Measurements from ENCODE around the gene CFAP46.
"Not testable (repeated sequence)": the region's sequence is repeated elsewhere in the genome, so short reads cannot be mapped to it uniquely, and the experiment has no call there.

CFAP46 gene

GRCh38 chr10:132912713-132913558 is 29.4 kb downstream of the CFAP46 start:
- DNase-seq (ENCODE audit: low read depth), result no peak

DNA sequence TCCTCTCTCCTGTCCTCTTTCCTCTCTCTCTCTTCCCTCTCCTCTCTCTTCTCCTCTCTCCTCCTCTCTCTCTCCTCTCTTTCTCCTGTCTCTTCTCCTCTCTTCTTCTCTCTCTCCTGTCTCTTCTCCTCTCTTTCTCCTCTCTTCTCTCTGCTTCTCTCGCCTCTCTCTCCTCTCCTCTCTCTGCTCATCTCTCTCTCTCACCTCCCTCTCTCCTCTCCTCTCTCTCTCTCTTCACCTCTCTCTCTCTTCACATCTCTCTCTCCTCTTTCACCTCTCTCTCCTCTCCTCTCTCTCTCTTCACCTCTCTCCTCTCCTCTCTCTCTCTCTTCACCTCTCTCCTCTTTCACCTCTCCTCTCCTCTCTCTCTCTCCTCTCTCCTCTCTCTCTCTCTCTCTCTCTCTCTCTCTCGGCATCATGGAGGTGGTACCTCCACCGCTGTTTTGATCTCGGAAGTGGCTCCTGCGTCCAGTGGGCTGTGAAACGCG is 30.1 kb downstream of the CFAP46 start:
- no peak for DNase-seq (ENCODE audit: low read depth)

- DNase-seq (ENCODE audit: low read depth), result no peak
Observed at GRCh38 chr10:132911786-132912097, 30.6 kb downstream of the CFAP46 start.

DNA sequence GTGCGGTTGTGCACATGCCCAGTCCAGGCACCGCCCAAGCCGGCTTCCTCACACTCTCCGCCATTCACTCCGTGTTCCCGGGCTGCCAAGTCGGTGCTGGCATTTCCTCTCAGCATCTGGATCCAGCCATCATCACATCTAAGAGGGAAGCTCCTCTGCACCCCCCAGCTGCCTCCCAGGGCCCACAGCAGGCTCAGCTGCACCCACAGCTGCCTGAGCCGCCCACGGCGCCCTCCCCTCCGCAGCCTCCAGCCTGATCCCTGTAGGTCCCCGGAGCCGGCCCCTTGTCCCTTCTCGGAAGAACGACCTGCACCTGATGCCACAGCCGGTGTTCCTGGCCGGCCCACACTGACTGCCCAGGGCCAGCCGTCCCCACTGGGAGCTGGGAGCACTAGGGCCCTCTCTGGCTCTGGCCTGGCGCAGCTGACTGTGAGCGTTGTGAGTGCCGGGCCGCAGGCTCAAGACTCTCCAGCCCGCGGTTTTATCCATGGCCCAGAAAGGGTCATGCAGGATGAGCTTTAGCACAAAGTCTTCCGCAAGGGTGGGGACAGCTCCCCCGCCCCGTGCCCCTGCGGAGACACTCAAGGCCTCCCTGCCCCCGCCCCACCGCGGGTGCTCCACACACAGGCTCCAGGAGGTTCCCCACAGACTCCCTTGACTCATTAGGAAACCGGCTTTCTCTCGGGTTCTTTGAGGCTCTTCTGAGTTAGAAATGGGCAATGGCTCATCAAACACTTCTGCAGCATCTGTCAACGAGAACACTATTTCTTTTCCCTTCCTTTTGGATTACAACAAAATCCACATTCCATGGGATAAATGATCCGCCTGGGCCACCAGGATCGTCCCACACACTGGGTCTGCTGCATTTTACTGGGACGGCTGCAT is 31.2 kb downstream of the CFAP46 start:
- no peak for DNase-seq (ENCODE audit: low read depth)

GRCh38 chr10:132910186-132910880 is 32.0 kb downstream of the CFAP46 start:
- no peak for DNase-seq (ENCODE audit: low read depth)

GRCh38 chr10:132909491-132910071 is 32.8 kb downstream of the CFAP46 start:
- DNase-seq (ENCODE audit: low read depth), result no peak

GRCh38 chr10:132908621-132909295 is 33.6 kb downstream of the CFAP46 start:
- no peak for DNase-seq (ENCODE audit: low read depth)

- no peak for DNase-seq (ENCODE audit: low read depth)
Observed at GRCh38 chr10:132907821-132908620, 34.3 kb downstream of the CFAP46 start.

DNA sequence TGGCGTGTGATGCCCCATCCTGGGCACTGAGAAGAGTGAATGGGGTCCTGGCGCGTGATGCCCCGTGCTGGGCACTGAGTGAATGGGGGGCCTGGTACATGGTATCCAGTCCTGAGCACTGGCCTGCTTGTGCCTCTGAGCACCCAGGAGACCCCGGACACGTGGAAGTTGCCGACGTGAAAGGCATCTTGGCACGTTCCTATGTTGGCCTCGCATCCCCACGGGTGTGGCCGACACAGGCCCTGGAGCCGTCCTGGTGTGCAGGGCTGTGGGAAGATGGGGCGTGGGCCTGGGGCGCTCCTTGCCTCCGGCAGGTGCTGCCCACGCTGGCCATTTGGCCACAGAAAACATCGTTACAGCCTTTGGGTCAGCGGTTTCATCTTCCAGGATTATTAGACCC is 35.5 kb downstream of the CFAP46 start:
- no peak for DNase-seq (ENCODE audit: low read depth)

DNA sequence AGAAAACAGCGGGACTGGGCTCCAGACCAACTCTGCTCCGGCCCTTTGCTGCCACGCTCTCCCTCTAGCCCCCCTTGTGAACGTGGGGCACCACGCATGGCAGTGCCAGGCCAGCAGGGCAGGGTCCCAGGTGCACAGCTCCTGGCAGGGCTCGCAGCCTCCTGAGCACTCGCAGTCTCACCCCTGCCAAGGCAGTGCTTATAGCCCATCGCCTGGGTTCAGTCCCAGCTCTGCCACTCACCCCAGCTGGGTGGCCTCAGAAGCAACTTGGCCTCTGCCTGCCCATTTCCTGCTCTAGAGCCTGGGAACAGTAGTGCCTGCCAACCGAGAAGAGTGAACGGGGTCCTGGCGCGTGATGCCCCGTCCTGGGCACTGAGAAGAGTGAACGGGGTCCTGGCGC is 36.3 kb downstream of the CFAP46 start:
- no peak for DNase-seq (ENCODE audit: low read depth)

DNA sequence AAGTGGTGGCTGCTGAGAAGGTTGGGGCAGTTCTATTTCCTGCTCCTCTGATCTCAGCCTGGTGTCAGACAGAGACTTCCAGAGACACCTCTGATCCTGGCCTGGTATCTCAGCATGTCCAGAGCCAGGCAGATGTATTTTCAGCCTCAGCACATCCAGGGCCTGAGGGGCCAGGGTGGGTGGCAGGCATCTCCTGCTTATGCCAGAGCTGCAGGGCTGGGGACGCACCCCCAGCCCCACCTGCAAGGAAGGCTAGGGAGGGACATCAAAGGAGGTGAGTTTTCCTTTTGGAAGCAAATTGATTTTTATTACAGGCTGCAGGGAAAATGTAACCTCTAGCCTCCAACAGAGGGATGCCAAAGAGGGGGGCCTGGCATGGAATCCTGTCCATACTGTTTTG is 36.7 kb downstream of the CFAP46 start:
- no peak for DNase-seq (ENCODE audit: low read depth)

DNA sequence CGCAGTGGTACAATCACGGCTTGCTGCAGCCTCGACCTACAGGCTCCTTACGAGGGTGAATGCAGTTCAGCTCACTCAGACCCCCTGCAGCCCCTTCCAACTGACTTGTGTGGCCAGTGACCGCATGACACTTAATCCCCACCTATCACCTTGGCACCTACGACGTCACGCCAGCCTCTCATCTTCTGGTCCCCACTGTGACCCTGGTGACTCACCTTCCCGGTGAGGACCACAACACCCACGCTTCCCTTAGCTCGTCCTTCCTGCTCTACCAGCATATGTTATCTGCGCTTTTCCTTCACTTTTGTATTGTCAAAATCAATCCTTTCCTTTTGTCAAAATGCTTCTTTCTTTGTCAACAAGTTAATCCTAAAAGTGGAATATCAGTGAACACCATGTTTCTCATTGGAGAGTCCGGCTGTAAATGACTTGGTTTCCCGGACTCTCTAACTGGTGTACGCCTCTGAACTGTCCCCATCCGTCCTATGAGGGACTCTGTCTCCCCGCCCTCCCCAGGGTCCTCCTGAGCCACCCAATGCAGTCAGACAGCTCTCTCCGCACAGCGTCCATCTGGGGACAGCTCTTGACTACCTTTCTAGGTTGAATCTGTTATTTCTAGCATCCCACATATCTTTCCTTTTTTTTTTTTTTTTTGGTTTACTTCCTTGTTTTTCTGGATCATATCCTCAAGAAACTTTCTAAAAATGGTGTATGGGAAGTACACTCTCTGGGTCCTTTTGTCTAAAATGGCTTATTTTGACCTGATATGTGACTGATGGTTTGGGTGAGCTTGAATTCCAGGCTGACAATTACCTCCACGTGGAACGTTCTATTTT is 37.3 kb downstream of the CFAP46 start:
- DNase-seq (ENCODE audit: low read depth), result no peak

DNA sequence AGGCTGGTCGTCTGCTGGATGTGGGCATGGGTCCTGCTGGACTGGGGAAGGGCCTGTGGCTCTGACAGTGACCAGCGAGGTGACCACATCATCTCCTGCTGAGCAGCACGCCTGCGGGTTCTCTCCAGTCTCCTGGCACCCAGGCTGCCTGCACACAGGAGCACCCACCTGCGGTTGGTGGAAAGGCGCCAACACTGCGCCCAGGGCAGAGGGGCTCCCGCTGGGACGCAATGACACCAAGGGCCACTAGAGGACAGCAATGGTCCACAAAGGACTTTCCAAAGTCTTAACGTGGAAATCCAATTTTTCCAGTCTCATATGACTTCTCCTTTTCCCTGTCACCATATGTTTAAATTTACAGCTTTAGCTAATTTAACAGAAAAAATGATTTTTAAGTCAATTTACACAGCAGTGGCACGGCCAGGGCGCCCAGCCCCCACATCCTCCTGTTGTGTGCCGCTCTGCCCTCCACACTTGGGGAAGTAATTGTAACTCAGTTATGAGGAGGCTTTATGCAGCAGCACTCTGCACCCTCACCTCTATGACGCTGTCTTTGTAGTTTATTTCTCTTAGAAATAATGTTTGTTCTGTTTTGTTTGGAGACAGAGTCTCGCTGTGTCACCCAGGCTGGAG is 38.1 kb downstream of the CFAP46 start:
- DNase-seq (ENCODE audit: low read depth), result no peak

DNA sequence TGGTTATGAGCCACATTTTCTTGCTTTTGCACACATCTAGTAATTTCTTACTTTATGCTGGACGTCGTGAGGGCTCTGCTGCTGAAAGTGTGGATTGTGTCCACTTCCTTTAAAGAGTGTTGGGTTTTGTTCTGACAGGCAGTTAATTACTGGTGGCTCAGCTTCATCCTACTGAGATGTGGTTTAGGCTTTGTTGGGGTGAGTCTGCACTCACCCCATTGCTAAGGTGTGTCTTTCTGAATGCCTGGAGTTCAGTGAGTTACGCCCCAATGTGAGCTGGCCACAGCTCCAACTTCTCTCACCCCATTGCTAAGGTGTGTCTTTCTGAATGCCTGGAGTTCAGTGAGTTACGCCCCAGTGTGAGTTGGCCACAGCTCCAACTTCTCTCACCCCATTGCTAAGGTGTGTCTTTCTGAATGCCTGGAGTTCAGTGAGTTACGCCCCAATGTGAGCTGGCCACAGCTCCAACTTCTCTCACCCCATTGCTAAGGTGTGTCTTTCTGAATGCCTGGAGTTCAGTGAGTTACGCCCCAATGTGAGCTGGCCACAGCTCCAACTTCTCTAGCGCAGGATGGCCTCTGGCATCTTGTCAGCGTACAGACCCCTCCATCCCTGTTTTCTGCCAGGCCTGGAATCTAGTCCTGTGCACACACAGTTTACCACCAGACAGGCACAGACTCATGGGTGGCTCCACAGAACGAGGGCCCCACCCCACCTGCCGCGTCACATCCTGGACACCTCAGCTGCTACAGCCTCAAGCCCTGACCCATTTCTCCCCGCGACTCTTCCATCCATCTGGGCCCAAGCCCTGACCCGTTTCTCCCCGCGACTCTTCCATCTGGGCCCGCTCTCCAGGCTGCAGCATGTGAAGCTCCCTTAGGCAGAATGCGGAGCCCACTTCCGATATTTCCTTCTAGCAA is 39.5 kb downstream of the CFAP46 start:
- not testable (repeated sequence) for DNase-seq (ENCODE audit: low read depth)

DNA sequence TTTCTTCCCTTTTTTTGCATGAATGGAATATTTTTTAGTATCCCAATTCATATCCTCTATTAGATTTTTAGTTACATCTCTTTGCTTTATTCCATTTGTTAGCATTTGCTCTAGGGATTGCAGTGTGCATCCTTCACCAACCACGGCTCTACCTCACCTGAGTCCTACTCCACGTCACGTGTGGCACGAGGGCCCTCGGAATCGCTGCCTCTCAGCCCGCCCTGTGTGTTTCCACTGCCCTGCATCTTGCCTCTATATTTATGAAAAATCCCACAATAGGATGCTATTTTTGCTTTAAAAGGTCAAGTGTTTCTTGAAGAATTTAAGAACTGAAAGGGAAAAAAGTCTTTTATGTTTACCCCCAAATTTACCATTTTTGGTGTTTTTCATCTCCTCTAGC is 41.0 kb downstream of the CFAP46 start:
- no peak for DNase-seq (ENCODE audit: low read depth)

- no peak for DNase-seq (ENCODE audit: low read depth)
Observed at GRCh38 chr10:132900211-132900756, 42.1 kb downstream of the CFAP46 start.

- no peak for DNase-seq (ENCODE audit: low read depth)
Observed at GRCh38 chr10:132899751-132900065, 42.7 kb downstream of the CFAP46 start.
